Effector CD4-positive, alpha-beta T cell (primary cell): ENCODE data around the gene NIFK.
"Not testable (repeated sequence)": the region's sequence is repeated elsewhere in the genome, so short reads cannot be mapped to it uniquely, and the experiment has no call there.

ENCODE experiments used
- DNase-seq: peaks from one replicate; pipeline ENCODE4 v3.0.0-alpha.2; 2020
- total RNA-seq: gene quantifications from one replicate; lab custom pipeline; 2026; lab: John Stamatoyannopoulos, UW

NIFK gene
- total RNA-seq: 29.3 reads per million, percentile 55 among the genes with 10 or more reads in this experiment

DNA sequence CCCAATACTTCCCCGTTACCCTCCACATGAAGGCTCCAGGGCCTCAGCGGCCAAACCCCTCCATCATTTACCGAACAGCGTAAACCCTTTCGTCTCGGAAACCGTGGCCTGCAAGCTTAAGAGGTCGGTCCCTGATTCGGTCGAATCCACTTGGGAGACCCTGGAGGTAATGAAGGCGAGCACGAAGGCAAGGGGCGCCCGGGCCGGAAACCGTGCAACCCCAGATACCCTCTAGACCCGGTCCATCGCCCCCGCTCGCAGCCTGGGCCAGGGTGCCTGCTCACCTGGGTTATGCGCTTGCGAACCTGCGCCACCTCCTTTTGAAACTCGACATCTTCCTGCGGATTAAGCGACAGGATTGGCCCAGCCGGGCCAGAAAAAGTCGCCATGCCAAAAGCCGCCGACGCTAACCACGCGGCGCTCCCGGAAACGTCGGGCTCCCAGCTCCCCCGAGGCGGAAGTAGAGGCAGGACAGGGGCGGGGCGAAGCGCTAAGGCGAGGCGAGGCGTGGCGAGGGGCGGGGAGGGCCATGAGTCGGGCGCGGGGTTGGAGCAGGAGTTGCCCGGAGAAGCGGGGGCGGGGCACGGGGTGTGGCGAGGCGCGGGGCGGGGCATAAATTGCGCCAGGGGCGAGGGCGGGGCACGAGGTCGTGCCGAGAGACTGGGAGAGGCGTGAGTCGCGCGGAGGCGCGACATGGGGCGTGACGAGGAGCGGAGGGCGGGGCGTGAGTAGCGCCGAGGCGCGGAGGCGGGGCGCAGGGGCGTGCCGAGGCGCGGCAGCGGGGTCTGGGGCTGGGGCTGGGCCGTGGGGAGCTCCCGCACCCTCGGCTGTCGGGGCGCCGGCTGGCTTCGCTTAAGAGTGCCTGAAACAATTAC, at the start of gene NIFK:
Gene NIFK (minus strand): TSS at position 414 of the 875 bp plus-strand sequence. CDS start 25 bp downstream, at position 389.
- peak; percentile 100 for DNase-seq

DNA sequence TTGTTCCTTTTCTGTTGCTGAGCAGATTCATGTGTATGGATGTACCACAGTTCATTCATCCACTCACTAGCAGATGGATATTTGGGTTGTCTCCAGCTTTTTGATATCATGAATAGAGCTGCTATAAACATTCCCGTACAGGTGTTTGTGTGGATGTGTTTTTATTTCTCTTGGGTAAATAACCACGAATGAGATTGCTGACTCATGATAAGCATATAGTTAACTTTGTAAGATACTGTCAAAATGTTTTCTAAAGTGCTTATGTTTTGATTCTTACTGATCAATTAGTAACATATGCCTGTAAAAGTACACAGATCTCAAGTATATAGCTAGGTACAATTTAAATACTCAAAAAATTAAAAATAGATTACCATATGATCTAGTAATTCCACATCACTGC, 46.5 kb upstream of the NIFK start:
- DNase-seq: no peak

GRCh38 chr2:121778741-121779487, 42.2 kb upstream of the NIFK start:
- DNase-seq: no peak

DNA sequence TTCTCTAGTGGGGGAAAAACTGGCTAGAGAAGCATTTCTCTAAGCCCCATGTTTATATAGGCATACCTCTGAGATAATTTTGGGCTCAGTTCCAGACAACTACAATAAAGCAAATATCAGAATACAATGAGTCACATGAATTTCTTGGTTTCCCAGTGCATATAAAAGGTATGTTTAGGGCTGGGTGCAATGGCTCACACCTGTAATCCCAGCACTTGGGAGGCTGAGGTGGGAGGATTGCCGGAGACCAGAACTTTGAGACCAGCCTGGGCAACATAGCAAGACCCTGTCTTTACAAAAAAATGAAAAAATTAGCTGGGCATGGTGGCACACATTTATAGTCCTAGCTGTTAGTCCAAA, 41.0 kb upstream of the NIFK start:
- no peak for DNase-seq

DNA sequence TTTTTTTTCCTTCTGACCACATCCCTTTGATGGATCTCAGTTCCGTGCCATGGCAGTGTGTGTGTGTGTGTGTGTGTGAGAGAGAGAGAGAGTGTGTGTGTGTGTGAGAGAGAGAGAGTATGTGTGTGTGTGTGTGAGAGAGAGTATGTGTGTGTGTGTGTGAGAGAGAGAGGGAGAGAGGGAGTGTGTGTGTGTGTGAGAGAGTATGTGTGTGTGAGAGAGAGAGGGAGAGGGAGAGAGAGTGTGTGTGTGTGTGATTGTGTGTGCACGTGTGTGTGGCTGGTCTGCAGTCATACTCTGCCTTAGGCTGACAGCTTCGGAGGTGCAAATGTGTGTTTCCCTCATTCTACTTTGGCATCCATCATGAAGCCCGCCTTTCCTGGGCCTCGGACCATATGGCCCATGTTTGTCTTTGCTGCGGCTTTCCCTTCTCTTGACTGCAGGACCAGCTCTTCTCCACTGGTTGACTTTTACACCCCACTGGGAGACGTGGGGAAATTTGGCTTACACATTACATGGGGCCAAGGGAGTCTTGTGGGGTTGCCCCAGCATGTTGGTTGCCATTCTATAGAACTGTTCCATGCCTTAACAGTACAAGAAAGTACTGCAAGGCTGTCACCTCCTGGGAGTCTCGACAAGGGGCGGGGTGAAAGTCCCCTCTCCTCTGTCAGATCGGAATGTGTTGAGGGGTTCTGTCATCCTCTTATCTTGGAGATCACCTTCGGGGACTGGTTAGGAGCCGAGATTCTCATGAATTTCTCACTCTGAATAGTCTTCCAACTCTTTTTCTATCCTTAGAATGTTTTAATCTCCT, 40.4 kb upstream of the NIFK start:
- DNase-seq: no peak

DNA sequence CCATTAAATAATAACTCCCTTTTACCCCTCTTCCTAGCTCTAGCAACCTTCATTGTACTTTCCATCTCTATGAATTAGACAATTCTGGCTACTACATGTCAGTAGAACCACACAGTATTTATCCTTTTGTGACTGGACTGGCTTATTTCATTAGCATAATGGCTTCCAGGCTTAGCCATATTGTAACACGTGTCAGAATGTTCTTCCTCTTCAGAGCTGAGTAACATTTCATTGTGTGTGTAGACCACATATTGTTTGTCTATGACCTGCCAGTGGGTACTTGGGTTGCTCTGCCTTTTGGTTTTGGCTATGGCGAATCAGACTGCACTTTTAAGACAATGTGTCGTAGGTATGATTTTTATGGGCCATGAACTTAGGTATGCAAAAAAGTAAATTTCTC, 39.7 kb upstream of the NIFK start:
- no peak for DNase-seq

- no peak for DNase-seq
These were observed 37.6 kb upstream of the NIFK start for GRCh38 chr2:121774235-121774634.

DNA sequence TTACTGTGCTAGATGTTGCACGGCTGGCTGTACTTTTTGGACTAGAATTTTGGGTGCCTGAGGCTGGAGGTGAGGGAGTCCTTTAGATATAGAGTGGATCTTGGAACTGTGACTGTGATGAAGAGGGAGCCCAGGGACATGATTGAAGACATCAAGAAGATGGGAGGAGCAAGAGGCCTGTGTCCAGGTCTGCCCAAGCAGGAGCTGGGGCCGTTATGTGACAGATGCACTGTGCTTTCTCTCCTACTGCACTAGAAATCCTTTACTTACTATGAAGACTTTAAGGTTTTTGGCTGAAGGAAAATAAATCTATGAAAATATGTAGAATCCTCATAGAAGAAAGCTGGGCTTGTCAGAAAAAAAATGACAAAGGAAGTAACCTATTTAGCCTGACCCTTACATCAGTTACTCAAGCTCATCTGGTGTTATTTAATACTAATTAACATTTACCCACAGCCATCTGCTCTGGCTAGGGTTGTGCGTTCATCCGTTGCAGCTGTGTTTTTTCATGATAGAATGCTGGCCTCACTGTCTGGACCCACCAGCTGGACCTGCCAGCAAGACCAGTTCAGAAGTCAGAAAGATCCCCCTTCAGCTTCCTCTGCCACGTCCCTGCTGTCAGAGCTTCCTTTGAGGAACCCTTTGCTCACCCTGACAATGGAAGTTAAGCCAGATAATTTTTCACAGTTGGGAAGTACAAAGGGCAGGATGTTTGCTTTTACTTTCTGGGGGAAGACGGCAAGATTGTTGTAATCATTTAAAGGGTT, 35.5 kb upstream of the NIFK start:
- no peak for DNase-seq

- no peak for DNase-seq
These were observed 31.6 kb upstream of the NIFK start for GRCh38 chr2:121768143-121768755.

GRCh38 chr2:121766624-121767023, 29.9 kb upstream of the NIFK start:
- no peak for DNase-seq

DNA sequence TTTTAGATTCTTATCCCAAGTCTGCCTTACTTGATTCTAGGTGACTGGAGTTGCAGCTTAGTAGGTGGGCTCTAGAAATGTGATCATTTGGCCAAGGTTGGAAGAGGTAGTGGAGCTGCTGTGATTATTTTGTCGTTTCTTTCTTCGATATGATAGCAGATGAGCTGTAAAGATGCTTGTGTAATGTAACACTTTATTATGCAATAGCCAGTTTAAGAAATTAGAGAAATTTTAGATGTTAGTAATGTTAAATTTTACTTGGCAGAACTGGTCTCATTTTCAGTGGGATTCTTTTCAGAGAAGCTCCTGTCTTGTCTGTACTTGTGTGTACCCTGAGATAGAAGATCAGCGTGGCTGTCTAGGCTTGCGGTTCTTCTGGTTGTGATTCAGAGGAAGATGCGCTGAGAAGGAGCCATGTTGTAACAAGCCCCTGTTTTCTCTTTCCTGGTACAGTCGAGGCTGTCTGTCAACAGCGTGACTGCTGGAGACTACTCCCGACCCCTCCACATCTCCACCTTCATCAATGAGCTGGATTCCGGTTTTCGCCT, 28.1 kb upstream of the NIFK start:
- no peak for DNase-seq

DNA sequence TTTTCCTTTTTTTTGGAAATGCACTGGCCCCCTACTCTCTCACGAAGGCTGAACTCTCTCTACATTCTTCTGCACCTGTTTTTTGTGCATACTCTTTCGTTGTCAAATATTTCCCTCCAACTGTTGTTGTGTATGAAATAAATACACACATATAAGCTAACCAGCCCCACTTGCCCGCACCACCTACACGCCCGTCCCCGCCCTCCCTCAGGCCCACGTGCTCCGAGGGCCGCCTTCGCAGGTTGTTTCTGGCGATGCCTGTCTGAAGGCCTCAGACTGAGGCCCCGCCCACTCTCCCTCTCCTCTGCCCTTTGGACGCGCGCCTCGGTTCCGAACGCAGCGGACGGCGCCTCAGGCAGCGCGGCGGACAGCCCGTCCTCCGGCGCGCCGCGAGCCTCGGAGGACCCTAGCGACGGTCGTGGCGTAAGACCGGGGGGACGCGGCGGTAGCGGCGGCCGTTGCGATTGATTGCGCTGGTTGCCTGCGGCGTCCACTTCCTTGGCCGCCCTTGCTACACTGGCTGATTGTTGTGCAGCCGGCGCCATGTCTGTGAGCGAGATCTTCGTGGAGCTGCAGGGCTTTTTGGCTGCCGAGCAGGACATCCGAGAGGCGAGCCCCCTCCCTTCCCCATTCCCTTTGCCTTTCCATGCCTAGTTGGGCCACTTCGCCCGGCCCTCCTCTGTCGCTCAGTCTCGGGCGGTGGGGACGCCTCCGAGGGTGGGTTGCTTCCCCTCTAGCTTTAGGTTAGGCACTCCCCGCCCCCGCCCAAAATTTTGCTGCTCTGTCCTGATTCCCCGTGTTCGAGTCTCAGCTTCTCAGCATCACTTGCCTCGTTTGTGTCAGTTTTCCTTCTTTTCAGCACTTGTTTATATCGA, 18.8 kb upstream of the NIFK start, which contains the start of gene TSN:
Gene TSN (plus strand): TSS at position 415 of the 875 bp plus-strand sequence. CDS start 129 bp downstream, at position 544.
- peak; percentile 95 for DNase-seq

DNA sequence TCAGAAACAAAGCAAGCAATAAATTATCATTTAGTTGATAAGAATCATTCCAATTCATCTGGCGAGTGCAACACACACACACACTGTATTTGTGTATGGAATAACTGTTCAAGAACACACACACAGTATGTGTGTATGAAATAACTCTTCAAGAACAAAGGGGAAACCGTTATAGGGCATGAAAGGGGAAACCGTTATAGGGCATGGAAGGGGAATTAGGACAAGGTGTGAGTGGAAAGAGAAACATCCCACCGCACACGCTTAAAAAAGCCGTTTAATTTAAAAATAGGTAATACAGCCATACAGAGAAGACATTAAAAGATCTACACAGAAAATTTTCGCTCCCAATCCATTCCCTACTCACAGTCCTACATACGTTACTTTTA, 18.2 kb upstream of the NIFK start:
- no peak for DNase-seq

DNA sequence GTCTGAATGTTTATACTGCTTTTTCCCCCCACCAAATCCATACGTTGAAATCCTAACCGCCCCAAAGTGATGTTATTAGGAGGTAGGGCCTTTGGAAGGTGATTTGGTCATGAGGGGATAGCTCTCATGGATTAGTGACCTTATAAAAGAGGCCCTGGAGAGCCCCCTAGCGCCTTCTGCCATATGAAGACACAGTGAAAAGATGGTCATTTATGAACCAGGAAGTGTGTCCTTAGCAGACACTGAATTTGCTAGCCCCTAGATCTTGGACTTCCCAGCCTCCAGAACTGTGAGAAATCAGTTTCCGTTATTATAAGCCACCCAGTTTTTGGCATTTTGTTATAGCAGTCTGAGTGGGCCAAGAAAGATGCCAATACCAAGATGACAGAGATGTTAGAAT, 11.5 kb upstream of the NIFK start:
- no peak for DNase-seq

- no peak for DNase-seq
These were observed 9.4 kb upstream of the NIFK start for GRCh38 chr2:121746071-121746578.

DNA sequence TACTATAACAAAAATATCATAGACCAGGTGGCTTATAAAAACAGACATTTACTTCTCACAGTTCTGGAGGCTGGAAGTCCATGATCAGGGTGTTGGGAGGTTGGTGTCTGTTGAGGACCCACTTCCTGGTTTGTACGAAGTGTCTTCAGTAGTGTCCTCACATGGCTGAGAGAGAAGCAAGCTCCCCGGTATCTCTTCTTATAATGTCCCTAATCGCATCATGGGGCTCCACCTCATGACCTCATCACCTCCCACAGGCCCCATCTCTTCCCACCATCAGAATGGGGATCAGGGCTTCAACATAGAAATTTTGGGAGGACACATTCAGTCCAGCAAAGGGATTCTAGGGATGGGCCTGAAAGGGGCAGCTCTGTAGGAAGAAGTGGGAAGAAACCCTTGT, 4.8 kb upstream of the NIFK start:
- no peak for DNase-seq

DNA sequence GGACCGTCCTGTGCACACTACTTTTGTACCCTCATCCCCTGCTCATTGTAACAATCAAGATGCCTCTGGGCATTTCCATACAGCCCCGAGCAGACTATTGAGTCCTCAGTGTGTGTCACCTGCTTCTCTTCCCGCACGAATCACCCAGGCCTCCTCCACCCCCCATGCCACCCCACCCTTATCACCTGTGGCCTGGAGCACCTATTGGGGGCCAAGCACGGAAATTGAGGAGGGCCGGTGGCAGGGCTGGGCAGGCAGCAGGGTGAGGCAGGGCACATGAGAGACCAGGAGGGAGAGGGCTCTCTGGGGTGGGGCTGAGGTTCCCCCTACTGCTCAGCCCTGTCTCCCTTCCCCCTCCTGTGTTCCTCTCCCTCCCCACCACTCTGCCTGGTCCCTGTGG, 4.3 kb upstream of the NIFK start:
- DNase-seq: no peak

DNA sequence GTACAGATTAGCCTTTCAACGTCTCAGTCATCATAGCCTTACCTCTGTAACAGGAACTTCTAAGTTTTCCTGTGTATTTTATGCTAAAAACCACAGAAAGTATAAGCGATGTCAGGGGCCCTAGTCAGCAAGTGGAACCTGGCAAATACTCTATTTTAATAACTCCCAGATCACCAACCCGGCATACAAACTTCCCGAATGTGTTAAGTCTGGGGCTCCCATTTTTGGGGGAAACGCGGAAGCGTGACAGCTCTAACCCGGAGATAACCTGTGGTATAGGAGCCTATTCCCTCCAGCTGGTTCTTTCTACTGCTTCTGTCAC, 574 bp downstream of the NIFK start:
- DNase-seq: no peak

DNA sequence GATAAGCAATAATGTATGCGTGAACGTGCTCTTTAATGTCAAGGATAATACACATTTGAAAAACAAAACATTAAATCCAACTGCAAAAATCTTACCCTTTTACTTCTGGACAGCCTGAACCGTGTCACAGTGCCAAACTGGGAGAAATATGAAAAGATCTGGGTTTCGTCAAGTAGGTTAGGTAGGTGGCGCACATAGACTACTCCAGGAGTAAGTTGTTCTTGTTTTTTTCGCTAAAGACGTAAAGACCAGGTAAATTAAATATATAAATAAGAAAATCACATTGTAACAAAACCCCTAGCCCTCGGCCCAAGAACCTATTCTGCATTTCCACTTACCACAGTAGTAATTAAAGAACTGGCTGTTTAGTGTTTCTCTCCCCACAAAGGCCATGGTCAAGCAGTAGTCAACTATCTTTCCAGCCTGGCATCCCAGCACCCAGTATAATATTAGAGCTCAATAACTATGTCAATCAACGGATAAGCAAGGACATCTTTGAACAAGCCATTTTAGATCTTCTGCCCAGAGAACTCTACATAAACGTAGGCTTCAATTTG, 1.1 kb downstream of the NIFK start:
- no peak for DNase-seq

DNA sequence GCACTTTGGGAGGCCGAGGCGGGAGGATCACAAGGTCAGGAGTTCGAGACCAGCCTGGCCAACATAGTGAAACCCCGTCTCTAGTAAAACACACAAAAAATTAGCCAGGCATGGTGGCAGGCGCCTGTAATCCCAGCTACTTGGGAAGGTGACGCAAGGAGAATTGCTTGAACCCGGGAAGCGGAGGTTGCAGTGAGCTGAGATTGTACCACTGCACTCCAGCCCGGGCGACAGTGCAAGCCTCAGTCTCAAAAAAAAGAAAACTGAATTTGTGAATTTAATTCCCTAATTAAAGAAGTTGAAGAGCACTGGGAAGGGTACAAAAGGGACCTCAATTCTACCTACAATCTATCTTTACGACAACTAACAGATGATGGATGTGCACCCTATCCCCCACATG, 2.1 kb downstream of the NIFK start:
- not testable (repeated sequence) for DNase-seq
